GM19023 (cell line): ENCODE measurements around the gene DDX3Y.

Experiments used
- ATAC-seq: cut with Tn5 transposase; IDR thresholded peaks from one replicate; pipeline ENCODE4 v1.9.1; 2021; ENCODE audit warnings: mild to moderate bottlenecking, moderate library complexity; ENCODE audit not compliant: unreplicated experiment

The DDX3Y gene

DNA sequence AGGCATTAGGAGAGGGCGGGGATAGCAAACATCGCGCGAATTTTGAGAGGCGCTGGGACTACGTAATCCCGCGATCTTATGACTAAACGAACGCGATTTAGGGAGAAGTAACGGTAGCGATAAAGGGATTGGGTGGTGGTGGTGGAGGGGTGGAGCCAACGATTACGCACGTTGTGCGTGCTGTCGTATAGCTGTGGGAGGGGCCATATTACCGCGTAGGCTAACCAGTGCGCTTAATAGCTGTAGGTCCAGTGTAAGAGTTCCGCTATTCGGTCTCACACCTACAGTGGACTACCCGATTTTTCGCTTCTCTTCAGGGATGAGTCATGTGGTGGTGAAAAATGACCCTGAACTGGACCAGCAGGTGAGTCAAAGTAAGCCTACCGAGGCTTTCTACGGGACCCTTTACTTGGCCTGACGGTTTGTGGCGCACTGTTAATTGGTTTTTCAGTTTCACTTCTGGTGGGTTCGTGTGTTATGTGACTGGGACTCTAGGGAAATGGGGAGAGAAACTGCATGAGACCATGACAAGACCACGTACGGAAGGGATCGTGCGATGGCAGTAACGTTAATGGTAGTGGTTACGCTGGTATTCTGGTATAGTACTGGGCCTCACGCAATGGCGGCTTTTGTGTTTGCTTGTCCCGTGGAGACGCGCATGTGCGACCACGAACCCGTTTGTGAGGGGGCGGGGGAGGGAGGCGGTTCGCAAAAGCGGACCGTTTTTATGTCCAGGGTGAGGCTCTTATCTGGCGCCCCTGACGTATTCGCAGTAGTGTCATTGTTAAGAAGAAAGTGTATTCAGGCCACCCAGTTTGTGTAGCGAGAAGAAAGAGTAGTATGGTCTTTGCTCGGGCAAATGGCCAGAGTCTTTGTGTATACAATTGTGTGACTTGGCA, at the start of gene DDX3Y:
DDX3Y (plus strand) TSS at position 251 of the 899 bp plus-strand sequence; CDS start at position 320, 69 bp downstream.
- ATAC-seq, result no peak

DNA sequence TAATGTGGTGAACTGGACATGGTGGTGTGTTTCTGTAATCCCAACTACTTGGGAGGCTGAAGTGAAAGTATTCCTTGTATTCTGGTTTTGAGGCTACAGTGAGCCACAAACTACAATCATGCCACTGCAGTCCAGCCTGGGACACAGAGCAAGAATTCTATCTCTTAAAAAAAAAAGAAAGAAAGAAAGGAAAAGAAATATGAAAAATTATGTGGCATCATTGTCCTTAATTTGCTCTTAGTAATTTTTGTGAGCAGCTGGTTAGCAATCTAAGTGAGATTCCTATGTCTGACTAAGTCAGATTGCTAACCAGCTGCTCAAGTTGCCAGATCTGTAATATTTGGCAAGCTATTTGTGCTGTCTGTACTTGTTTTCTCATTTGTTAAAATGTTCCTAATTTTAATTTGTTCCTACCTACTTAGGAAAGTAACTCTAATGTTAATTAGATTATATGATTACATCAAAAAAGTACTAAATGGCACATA, 48.8 kb upstream of the DDX3Y start:
- ATAC-seq, result no peak

DNA sequence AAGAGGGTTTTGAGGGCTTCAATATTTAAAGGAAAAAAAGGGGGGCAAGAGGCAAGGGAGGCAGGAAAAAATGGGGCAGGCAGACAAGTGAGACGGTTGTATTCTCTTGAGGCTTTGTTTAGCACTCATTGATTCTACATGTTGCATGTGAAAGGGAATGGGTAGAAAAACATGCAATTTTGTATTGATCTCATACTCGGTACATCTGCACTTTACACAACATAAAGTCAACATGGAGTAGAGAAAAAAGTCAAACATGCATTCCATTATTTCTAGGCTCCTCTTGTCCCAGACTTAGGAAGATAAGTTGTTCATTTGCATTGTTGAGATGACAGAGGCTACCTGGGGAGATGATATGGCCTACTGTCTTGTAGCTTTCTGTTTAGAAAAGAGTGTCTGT, 36.7 kb upstream of the DDX3Y start:
- ATAC-seq, result no peak

DNA sequence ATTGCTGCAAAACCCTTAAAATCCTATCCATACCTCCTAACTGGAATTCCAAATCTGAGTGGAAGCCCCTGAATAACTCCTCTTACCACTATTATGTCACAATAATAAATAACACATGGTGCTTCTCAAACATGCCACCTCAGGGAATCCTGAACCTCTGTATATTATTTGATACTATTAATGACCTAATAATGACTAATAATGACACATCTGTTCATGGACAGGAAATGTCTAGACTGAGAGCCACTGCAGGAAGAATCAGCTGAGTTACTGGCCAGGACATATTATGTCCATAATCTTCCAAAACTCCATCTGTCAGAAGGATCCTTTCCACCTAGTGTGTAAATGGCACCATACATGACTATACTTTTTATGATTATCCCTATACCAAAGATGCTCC, 7.7 kb upstream of the DDX3Y start:
- no peak for ATAC-seq

DNA sequence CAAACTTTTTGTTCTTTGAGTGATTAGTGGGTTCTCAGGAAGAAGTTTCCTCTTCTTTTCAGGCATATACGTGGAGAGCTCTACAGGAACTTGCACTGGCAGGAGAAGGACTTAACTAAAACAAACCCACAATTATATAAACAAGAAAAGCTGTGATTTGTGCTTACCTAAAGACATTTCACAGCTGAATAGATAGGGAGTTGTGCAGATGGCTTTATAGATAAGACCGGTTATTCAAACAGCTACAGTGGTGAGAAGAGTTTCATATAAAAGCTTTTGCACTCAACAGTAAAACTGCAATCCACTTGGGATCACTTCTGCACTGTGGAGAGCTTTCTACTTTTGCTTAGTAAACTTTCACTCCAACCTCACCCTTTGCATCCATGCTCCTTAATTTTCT, 6.1 kb upstream of the DDX3Y start:
- no peak for ATAC-seq

DNA sequence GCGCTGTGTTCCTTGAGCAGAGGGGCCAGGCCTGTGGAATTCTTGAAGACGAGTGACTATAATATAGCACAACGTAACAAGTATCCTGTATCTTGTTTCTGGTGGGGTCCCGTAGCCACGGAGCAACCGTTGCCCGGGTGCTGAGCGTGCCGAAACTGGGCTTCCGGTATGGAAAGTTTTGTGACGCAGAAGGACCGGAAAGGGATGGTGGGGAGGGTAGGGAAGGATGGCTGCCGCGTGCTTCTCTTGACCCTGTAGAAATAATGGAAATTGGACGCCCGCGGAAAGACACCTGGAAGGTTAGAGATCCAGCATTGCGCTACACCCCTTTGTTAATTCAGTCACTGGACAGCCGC, 827 bp downstream of the DDX3Y start:
- ATAC-seq, result no peak

DNA sequence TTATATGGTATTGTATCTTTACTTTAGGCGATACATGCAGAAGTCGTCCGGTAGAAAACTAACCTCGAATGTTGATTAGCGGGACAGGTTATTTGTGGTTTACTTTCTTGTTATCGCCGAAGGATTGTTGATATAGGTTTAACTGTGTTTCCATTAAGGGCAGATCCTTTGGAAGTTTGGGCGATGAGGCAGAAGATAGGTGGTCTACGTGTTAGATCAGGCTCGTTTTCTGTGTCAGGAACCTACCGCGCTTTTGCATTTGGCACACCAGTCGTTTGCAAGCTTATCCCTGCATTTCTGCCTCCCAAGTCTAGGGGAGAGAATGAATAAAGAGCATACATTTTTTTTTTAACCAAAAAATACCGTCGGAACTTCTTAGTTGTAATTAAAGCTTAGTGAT, 1.2 kb downstream of the DDX3Y start:
- ATAC-seq, result no peak

DNA sequence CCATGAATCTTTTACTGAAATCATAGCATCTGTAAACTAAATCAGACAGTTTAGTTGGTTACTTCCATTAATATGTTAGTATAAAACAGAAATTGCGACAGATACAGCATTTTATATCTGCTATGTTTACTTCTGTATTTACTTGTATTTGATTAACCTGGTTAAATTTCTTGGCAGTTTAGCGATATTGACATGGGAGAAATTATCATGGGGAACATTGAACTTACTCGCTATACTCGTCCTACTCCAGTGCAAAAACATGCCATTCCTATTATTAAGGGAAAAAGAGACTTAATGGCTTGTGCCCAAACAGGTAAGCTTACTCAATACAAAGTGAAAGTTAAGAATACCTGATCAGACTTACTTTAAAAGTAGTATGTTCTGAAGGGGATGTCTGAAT, 8.9 kb downstream of the DDX3Y start:
- ATAC-seq, result no peak

DNA sequence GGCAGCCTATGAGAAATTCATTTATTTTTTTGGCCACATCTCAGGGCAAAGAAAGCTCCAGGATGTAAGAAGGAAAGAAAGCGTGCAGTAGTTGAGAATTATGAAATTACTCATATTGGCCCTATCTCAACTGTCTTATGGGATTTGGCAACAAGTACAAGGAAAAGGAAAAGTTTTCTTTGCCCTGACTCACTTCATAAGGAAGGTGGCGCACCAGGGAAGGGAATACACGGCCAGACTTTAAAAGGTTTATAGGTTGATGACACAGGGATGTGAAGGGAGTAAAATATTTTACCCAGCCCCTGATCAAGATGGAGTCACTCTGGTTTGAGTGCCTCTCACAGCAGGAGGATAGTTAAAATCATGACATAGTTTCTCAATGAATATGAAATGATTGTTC, 23.4 kb downstream of the DDX3Y start:
- no peak for ATAC-seq

DNA sequence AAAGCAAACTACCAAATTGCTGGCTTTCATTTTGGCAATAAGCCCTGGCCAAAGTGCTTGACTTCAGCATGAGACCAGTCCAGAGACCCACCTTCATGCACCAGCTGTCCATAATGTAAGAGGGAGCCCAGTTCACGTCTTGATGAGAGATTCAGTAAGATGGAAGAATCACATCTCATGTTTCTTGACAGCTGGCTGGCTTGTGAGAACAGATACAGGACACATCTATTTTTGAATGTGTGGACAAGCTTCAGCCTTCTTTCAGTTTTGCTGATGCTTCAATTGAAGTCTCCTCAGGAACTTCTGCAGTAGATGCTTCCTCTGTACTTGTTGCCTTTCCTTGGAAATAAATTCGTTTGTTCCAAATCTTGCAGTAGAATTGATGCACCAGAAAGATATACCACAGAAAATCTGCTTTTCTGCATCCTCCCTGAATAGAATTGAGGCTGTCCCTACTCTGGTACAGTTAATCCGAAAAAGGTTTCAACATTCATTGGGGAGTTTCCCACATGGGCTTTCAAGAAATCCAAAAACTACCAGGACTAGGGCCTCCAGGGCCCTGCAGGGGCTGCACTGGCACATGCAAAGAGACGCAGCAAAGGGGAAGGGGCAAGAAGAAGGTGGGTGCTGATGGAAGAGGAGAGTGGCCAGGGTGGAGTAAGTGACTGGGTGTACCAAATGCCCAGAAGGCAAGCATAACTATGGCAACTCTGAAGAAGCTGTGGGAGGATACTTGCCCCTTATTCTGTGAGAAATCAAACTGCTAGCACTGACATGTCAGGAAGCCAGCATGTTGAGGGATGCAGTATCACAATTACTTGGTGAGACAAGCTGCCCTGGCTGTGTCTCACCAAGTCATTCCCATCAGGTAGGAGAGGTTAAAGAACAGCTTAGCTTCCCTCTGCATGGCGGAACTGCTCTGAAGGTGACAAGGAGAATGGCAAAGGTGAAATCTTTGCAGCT, 37.3 kb downstream of the DDX3Y start:
- no peak for ATAC-seq
